Trophoblast cell (in vitro differentiated cells and primary cell): Measurements from ENCODE around the gene CMA1.

Source experiments
- DNase-seq, 2 donors: peaks; one replicate each; pipeline ENCODE4 v3.0.0-alpha.2; 2016
- H2AFZ ChIP-seq: 2 replicates; pipeline ENCODE4 v1.6.1; 2013; ENCODE audit warnings: low read length, moderate library complexity, mild to moderate bottlenecking; ENCODE audit not compliant: insufficient read depth, poor library complexity
- H2AK5ac ChIP-seq: 2 replicates; pipeline ENCODE4 v1.6.1; 2013; ENCODE audit warnings: mild to moderate bottlenecking, low read length
- H2BK120ac ChIP-seq: 2 replicates; pipeline ENCODE4 v1.6.1; 2013; ENCODE audit warnings: low read length, mild to moderate bottlenecking, moderate library complexity; ENCODE audit not compliant: insufficient read depth, poor library complexity
- H2BK12ac ChIP-seq: 2 replicates; pipeline ENCODE4 v1.6.1; 2013; ENCODE audit warnings: mild to moderate bottlenecking, low read length, moderate library complexity
- H2BK5ac ChIP-seq: 2 replicates; pipeline ENCODE4 v1.6.1; 2013; ENCODE audit warnings: low read length, low read depth, moderate library complexity, mild to moderate bottlenecking; ENCODE audit not compliant: poor library complexity
- H3K14ac ChIP-seq: 2 replicates; pipeline ENCODE4 v1.6.1; 2013; ENCODE audit warnings: mild to moderate bottlenecking, low read length
- H3K18ac ChIP-seq: 2 replicates; pipeline ENCODE4 v1.6.1; 2013; ENCODE audit warnings: mild to moderate bottlenecking, low read length
- H3K23ac ChIP-seq: 2 replicates; pipeline ENCODE4 v1.6.1; 2013; ENCODE audit warnings: low read length
- H3K27ac ChIP-seq: 2 replicates; pipeline ENCODE4 v1.5.1; 2013; ENCODE audit warnings: low read depth, mild to moderate bottlenecking, inconsistent platforms, low read length, moderate library complexity
- H3K27me3 ChIP-seq: 2 replicates; pipeline ENCODE4 v1.6.1; 2013; ENCODE audit warnings: inconsistent platforms, mild to moderate bottlenecking, low read length, moderate library complexity; ENCODE audit not compliant: insufficient read depth
- H3K36me3 ChIP-seq, 2 experiments: 1 replicate in 1 of 2; 2 replicates in 1 of 2; pipeline ENCODE4 v1.6.1; 2013; ENCODE audit warnings: low read length in 2 of 2, mild to moderate bottlenecking in 2 of 2, moderate library complexity in 1 of 2; ENCODE audit not compliant: insufficient read depth in 2 of 2, control insufficient read depth in 1 of 2
- H3K4ac ChIP-seq: 2 replicates; pipeline ENCODE4 v1.6.1; 2013; ENCODE audit warnings: low read depth, mild to moderate bottlenecking, low read length, moderate library complexity
- H3K4me1 ChIP-seq, 2 experiments: 1 replicate in 1 of 2; 2 replicates in 1 of 2; pipeline ENCODE4 v1.6.1; 2013; ENCODE audit warnings: low read length in 2 of 2, mild to moderate bottlenecking in 2 of 2, moderate library complexity in 1 of 2; ENCODE audit not compliant: insufficient read depth in 2 of 2, control insufficient read depth in 1 of 2
- H3K4me2 ChIP-seq: 2 replicates; pipeline ENCODE4 v1.6.1; 2013; ENCODE audit warnings: inconsistent platforms, mild to moderate bottlenecking, low read length, moderate library complexity
- H3K4me3 ChIP-seq: 2 replicates; pipeline ENCODE4 v1.5.1; 2013; ENCODE audit warnings: mild to moderate bottlenecking, low read depth, low read length, inconsistent platforms
- H3K79me1 ChIP-seq: one replicate; pipeline ENCODE4 v1.6.1; 2013; ENCODE audit warnings: low read length
- H3K79me2 ChIP-seq: 2 replicates; pipeline ENCODE4 v1.6.1; 2013; ENCODE audit warnings: low read length, mild to moderate bottlenecking; ENCODE audit not compliant: control insufficient read depth, insufficient read depth, poor library complexity
- H3K9ac ChIP-seq: 2 replicates; pipeline ENCODE4 v1.6.1; 2013; ENCODE audit warnings: mild to moderate bottlenecking, low read length
- H3K9me3 ChIP-seq: 2 replicates; pipeline ENCODE4 v1.6.1; 2013; ENCODE audit warnings: low read depth, mild to moderate bottlenecking, control low read depth, inconsistent platforms, low read length; ENCODE audit not compliant: insufficient read depth
- H4K12ac ChIP-seq: 2 replicates; pipeline ENCODE4 v1.6.1; 2013; ENCODE audit warnings: low read depth, mild to moderate bottlenecking, low read length, moderate library complexity
- H4K8ac ChIP-seq: 2 replicates; pipeline ENCODE4 v1.6.1; 2013; ENCODE audit warnings: low read depth, mild to moderate bottlenecking, low read length, moderate library complexity
- H4K91ac ChIP-seq: one replicate; pipeline ENCODE4 v1.6.1; 2013; ENCODE audit warnings: low read depth, mild to moderate bottlenecking, low read length, moderate library complexity
- WGBS: extraction: QIAGEN DNeasy Blood & Tissue Kit; methylation state at CpG from one replicate; pipeline ENCODE4 v1.1.7; 2013; ENCODE audit warnings: missing lambda C conversion rate; ENCODE audit not compliant: insufficient read length, insufficient coverage; ENCODE audit errors: extremely low coverage; 5-methylcytosine and 5-hydroxymethylcytosine counted together

The CMA1 gene

GRCh38 chr14:24461336-24461735, 46.7 kb downstream of the CMA1 start:
- no peaks in the 10 kb centered on the region for H3K27me3 ChIP-seq
- H3K79me1 ChIP-seq: no peaks in the 10 kb centered on the region
- no peak overlapping the region for H2AFZ ChIP-seq
- H2AK5ac ChIP-seq: no peak overlapping the region
- no peak overlapping the region for H2BK120ac ChIP-seq
- no peak overlapping the region for H2BK5ac ChIP-seq
- no peak overlapping the region for H3K27ac ChIP-seq
- no peak overlapping the region for H3K4me3 ChIP-seq
- no peak overlapping the region for H3K23ac ChIP-seq
- no peak overlapping the region for H3K14ac ChIP-seq
- H4K91ac ChIP-seq: no peak overlapping the region
- peaks cover 2% of the 10 kb centered on the region for H3K9me3 ChIP-seq
- no peak overlapping the region for H4K8ac ChIP-seq
- no peak overlapping the region for H2BK12ac ChIP-seq
- no peaks in the 10 kb centered on the region for H3K79me2 ChIP-seq
- H3K4ac ChIP-seq: no peak overlapping the region
- no peaks in the 10 kb centered on the region for H3K36me3 ChIP-seq
- H3K4me2 ChIP-seq: no peak overlapping the region
- no peak for DNase-seq
- H3K4me1 ChIP-seq: no peaks in the 10 kb centered on the region
- no peak overlapping the region for H4K12ac ChIP-seq
- no peak overlapping the region for H3K9ac ChIP-seq
- no peak overlapping the region for H3K18ac ChIP-seq

GRCh38 chr14:24459331-24459730, 48.7 kb downstream of the CMA1 start:
- Histone ChIP-seq H3K9ac (no peak overlapping the region), H2BK120ac (no peak overlapping the region)
- WGBS: no CpG with 5 or more reads among the region's 3 CpGs

GRCh38 chr14:24458736-24459135, 49.3 kb downstream of the CMA1 start:
- Histone ChIP-seq H3K9me3 (peaks cover 3% of the 10 kb centered on the region), H3K79me2 (no peaks in the 10 kb centered on the region), H3K23ac (no peak overlapping the region), H3K27ac (no peak overlapping the region), H3K14ac (no peak overlapping the region), H2BK120ac (no peak overlapping the region), H3K79me1 (no peaks in the 10 kb centered on the region), H4K8ac (no peak overlapping the region), H4K91ac (no peak overlapping the region), H3K18ac (no peak overlapping the region), H2BK12ac (no peak overlapping the region), H3K9ac (no peak overlapping the region), H3K4me3 (no peak overlapping the region), H2AK5ac (no peak overlapping the region), H4K12ac (no peak overlapping the region), H3K4me2 (no peak overlapping the region), H2BK5ac (no peak overlapping the region), H2AFZ (no peak overlapping the region), H3K4me1 (no peaks in the 10 kb centered on the region), H3K27me3 (no peaks in the 10 kb centered on the region), H3K4ac (no peak overlapping the region), H3K36me3 (peaks cover under 1 to 1% of the 10 kb centered on the region in 2 experiments)
- no CpG with 5 or more reads among the region's 1 CpG for WGBS
- DNase-seq: no peak

More at GRCh38 chr14:24459331-24459730, 48.7 kb downstream of the CMA1 start:
- Histone ChIP-seq H4K91ac (no peak overlapping the region), H2AK5ac (no peak overlapping the region), H3K14ac (no peak overlapping the region), H3K9me3 (peaks cover 3% of the 10 kb centered on the region), H4K12ac (no peak overlapping the region), H3K27me3 (no peaks in the 10 kb centered on the region), H3K23ac (no peak overlapping the region), H3K4ac (no peak overlapping the region), H2BK12ac (no peak overlapping the region), H3K4me2 (no peak overlapping the region), H3K27ac (no peak overlapping the region), H3K79me2 (no peaks in the 10 kb centered on the region), H3K4me1 (no peaks in the 10 kb centered on the region), H3K79me1 (no peaks in the 10 kb centered on the region), H4K8ac (no peak overlapping the region), H2AFZ (no peak overlapping the region), H2BK5ac (no peak overlapping the region), H3K18ac (no peak overlapping the region), H3K36me3 (peaks cover 0 to 1% of the 10 kb centered on the region in 2 experiments), H3K4me3 (no peak overlapping the region)
- no peak for DNase-seq

- Histone ChIP-seq H3K9me3 (peaks cover 6% of the 10 kb centered on the region), H3K27ac (no peak overlapping the region), H3K4ac (no peak overlapping the region), H3K4me3 (no peak overlapping the region), H3K79me2 (no peaks in the 10 kb centered on the region), H3K79me1 (no peaks in the 10 kb centered on the region), H3K9ac (no peak overlapping the region), H3K27me3 (no peaks in the 10 kb centered on the region), H3K23ac (no peak overlapping the region), H2BK12ac (no peak overlapping the region), H4K12ac (no peak overlapping the region), H3K14ac (no peak overlapping the region), H3K4me1 (no peaks in the 10 kb centered on the region), H2AFZ (no peak overlapping the region), H4K91ac (no peak overlapping the region), H3K18ac (no peak overlapping the region), H2AK5ac (no peak overlapping the region), H2BK5ac (no peak overlapping the region), H2BK120ac (no peak overlapping the region), H4K8ac (no peak overlapping the region), H3K4me2 (no peak overlapping the region), H3K36me3 (peaks cover 1 to 5% of the 10 kb centered on the region in 2 experiments)
- DNase-seq: no peak
Measured at GRCh38 chr14:24456980-24457379, 51.1 kb downstream of the CMA1 start.
